Lower leg skin (tissue), 4 donors: Measurements from ENCODE around the gene TSPEAR. TPM values are rescaled to one million over a fixed set of nuclear protein-coding genes. Genes with fewer than 3 reads are reported as not detected.

Experiments used
- DNase-seq, 2 donors: peaks; one replicate each; pipeline ENCODE4 v3.0.0-alpha.2; 2019; ENCODE audit warnings: low spot score in 2 of 2
- H3K4me3 ChIP-seq: fragments of 200-600 bp; sonication (generic); 2 replicates; pipeline ENCODE4 v1.5.1; 2017; ENCODE audit warnings: mild to moderate bottlenecking, low read depth; ENCODE audit not compliant: poor library complexity, severe bottlenecking
- CTCF ChIP-seq, 3 donors: fragments of 450-650 bp; IDR thresholded peaks; one replicate each; pipeline ENCODE4 v1.5.1; 2016; ENCODE audit warnings: antibody characterized with exemption in 3 of 3, mild to moderate bottlenecking in 3 of 3, moderate library complexity in 2 of 3
- POLR2A ChIP-seq, 2 donors: fragments of 450-650 bp; IDR thresholded peaks; one replicate each; pipeline ENCODE4 v1.6.1; 2016 to 2017; ENCODE audit warnings: antibody characterized with exemption in 2 of 2, mild to moderate bottlenecking in 1 of 2, moderate library complexity in 1 of 2
- WGBS, 2 donors: methylation state at CpG; one replicate each; pipeline ENCODE4 v1.1.5; 2018; 5-methylcytosine and 5-hydroxymethylcytosine counted together
- intact Hi-C: fragments of 100-400 bp; cut with DNase I; formaldehyde crosslinking; loops from one replicate; pipeline ENCODE4 v1.15.0; 2023; ENCODE audit warnings: low total_unique reads
- total RNA-seq, 4 donors: library from RNA; depleted of rRNA; stranded (reverse); fragments of >200 nt; gene quantifications; one replicate each; pipeline ENCODE4 v1.1.0, GENCODE V29; 2016

TSPEAR gene
- total RNA-seq, 4 donors from 2014 or later = 0.06 TPM; not detected in 3

GRCh38 chr21:44626262-44626661 is 85.1 kb downstream of the TSPEAR start:
- WGBS, 2 donors = 71 to 76% methylated on average over 10 of the region's 10 CpGs
- no peak overlapping the region for H3K4me3 ChIP-seq
- TF ChIP-seq CTCF (IDR thresholded peaks at IDR 0.05) = no peak
- TF ChIP-seq POLR2A (IDR thresholded peaks at IDR 0.05) = no peak
- no peak for DNase-seq
- intact Hi-C loops = no loop called here

- DNase-seq = no peak
- WGBS, 2 donors = 86 to 89% methylated on average over 7 of the region's 7 CpGs
- TF ChIP-seq POLR2A (IDR thresholded peaks at IDR 0.05) (no peak), CTCF (IDR thresholded peaks at IDR 0.05) (no peak)
- no peak overlapping the region for H3K4me3 ChIP-seq
- intact Hi-C loops = no loop called here
Observed at GRCh38 chr21:44625756-44626155, 85.6 kb downstream of the TSPEAR start.

GRCh38 chr21:44623575-44623974 is 87.8 kb downstream of the TSPEAR start:
- DNase-seq = no peak
- H3K4me3 ChIP-seq = no peak overlapping the region
- intact Hi-C loops = no loop called here
- TF ChIP-seq CTCF (IDR thresholded peaks at IDR 0.05) = no peak
- no peak for TF ChIP-seq POLR2A (IDR thresholded peaks at IDR 0.05)

- no peak for DNase-seq
- no peak for TF ChIP-seq CTCF (IDR thresholded peaks at IDR 0.05)
- no peak for TF ChIP-seq POLR2A (IDR thresholded peaks at IDR 0.05)
- 89 to 90% methylated on average over 6 of the region's 6 CpGs for WGBS, 2 donors
- intact Hi-C loops = no loop called here
- H3K4me3 ChIP-seq = no peak overlapping the region
Observed at GRCh38 chr21:44619886-44620285, 91.5 kb downstream of the TSPEAR start.

- DNase-seq = no peak
- no peak overlapping the region for H3K4me3 ChIP-seq
- WGBS, 2 donors = 69 to 70% methylated on average over 3 of the region's 3 CpGs
- no peak for TF ChIP-seq POLR2A (IDR thresholded peaks at IDR 0.05)
- no peak for TF ChIP-seq CTCF (IDR thresholded peaks at IDR 0.05)
- intact Hi-C loops = no loop called here
Observed at GRCh38 chr21:44618909-44619308, 92.5 kb downstream of the TSPEAR start.

GRCh38 chr21:44618504-44618903 is 92.9 kb downstream of the TSPEAR start:
- DNase-seq = no peak
- WGBS, 2 donors = 46 to 48% methylated on average over 4 of the region's 4 CpGs
- H3K4me3 ChIP-seq = no peak overlapping the region
- TF ChIP-seq CTCF (IDR thresholded peaks at IDR 0.05) = no peak
- no peak for TF ChIP-seq POLR2A (IDR thresholded peaks at IDR 0.05)
- intact Hi-C loops = no loop called here
